ENCODE measurements around the gene ETV7. TPM values are rescaled to one million over a fixed set of nuclear protein-coding genes. Genes with fewer than 3 reads are reported as not detected.
"Not testable (repeated sequence)": the region's sequence is repeated elsewhere in the genome, so short reads cannot be mapped to it uniquely, and the experiment has no call there.

Gene ETV7
- total RNA-seq, 1 donor from 2014 or later: not detected

GRCh38 chr6:36370638-36371037, 16.8 kb downstream of the ETV7 start:
- no peaks in the 10 kb centered on the region for H3K9me3 Mint-ChIP-seq
- DNase-seq (ENCODE audit: low read depth, low spot score): no peak
- no peak overlapping the region for H3K4me3 Mint-ChIP-seq
- no peak overlapping the region for H3K27ac Mint-ChIP-seq (ENCODE audit: unreplicated experiment)
- no peaks in the 10 kb centered on the region for H3K4me1 Mint-ChIP-seq
- H3K27me3 Mint-ChIP-seq (ENCODE audit: low read depth): no peaks in the 10 kb centered on the region
- H3K36me3 Mint-ChIP-seq (ENCODE audit: low read depth): no peaks in the 10 kb centered on the region
- TF ChIP-seq CTCF (conservative IDR thresholded peaks at IDR 0.05): no peak

GRCh38 chr6:36368921-36369865, 18.3 kb downstream of the ETV7 start:
- TF ChIP-seq CTCF (conservative IDR thresholded peaks at IDR 0.05): no peak
- H3K27ac Mint-ChIP-seq (ENCODE audit: unreplicated experiment): no peak overlapping the region
- no peaks in the 10 kb centered on the region for H3K27me3 Mint-ChIP-seq (ENCODE audit: low read depth)
- no peaks in the 10 kb centered on the region for H3K36me3 Mint-ChIP-seq (ENCODE audit: low read depth)
- no peak for DNase-seq (ENCODE audit: low read depth, low spot score)
- no peaks in the 10 kb centered on the region for H3K4me1 Mint-ChIP-seq
- H3K9me3 Mint-ChIP-seq: no peaks in the 10 kb centered on the region
- no peak overlapping the region for H3K4me3 Mint-ChIP-seq

GRCh38 chr6:36368421-36368820, 19.0 kb downstream of the ETV7 start:
- no peaks in the 10 kb centered on the region for H3K36me3 Mint-ChIP-seq (ENCODE audit: low read depth)
- H3K4me1 Mint-ChIP-seq: no peaks in the 10 kb centered on the region
- no peak overlapping the region for H3K27ac Mint-ChIP-seq (ENCODE audit: unreplicated experiment)
- DNase-seq (ENCODE audit: low read depth, low spot score): no peak
- no peak for TF ChIP-seq CTCF (conservative IDR thresholded peaks at IDR 0.05)
- no peak overlapping the region for H3K4me3 Mint-ChIP-seq
- no peaks in the 10 kb centered on the region for H3K9me3 Mint-ChIP-seq
- H3K27me3 Mint-ChIP-seq (ENCODE audit: low read depth): no peaks in the 10 kb centered on the region

- H3K36me3 Mint-ChIP-seq (ENCODE audit: low read depth): no peaks in the 10 kb centered on the region
- H3K27me3 Mint-ChIP-seq (ENCODE audit: low read depth): no peaks in the 10 kb centered on the region
- no peak for TF ChIP-seq CTCF (conservative IDR thresholded peaks at IDR 0.05)
- H3K4me1 Mint-ChIP-seq: peaks cover 3% of the 10 kb centered on the region
- no peak for DNase-seq (ENCODE audit: low read depth, low spot score)
- no peak overlapping the region for H3K4me3 Mint-ChIP-seq
- H3K27ac Mint-ChIP-seq (ENCODE audit: unreplicated experiment): no peak overlapping the region
- no peaks in the 10 kb centered on the region for H3K9me3 Mint-ChIP-seq
Measured at GRCh38 chr6:36367743-36368142, 19.7 kb downstream of the ETV7 start.

- no peaks in the 10 kb centered on the region for H3K36me3 Mint-ChIP-seq (ENCODE audit: low read depth)
- H3K27me3 Mint-ChIP-seq (ENCODE audit: low read depth): no peaks in the 10 kb centered on the region
- no peak for DNase-seq (ENCODE audit: low read depth, low spot score)
- H3K4me3 Mint-ChIP-seq: no peak overlapping the region
- no peak overlapping the region for H3K27ac Mint-ChIP-seq (ENCODE audit: unreplicated experiment)
- no peaks in the 10 kb centered on the region for H3K9me3 Mint-ChIP-seq
- peaks cover 9% of the 10 kb centered on the region for H3K4me1 Mint-ChIP-seq
- TF ChIP-seq CTCF (conservative IDR thresholded peaks at IDR 0.05): no peak
Measured at GRCh38 chr6:36364669-36365479, 22.6 kb downstream of the ETV7 start.

GRCh38 chr6:36364061-36364635, 23.3 kb downstream of the ETV7 start:
- not testable (repeated sequence) for H3K9me3 Mint-ChIP-seq; H3K36me3 Mint-ChIP-seq (ENCODE audit: low read depth); H3K27ac Mint-ChIP-seq (ENCODE audit: unreplicated experiment); H3K27me3 Mint-ChIP-seq (ENCODE audit: low read depth); H3K4me3 Mint-ChIP-seq; DNase-seq (ENCODE audit: low read depth, low spot score)
- peaks cover 13% of the 10 kb centered on the region for H3K4me1 Mint-ChIP-seq

GRCh38 chr6:36363371-36363752, 24.1 kb downstream of the ETV7 start:
- peak overlapping the region; percentile 79 for H3K27ac Mint-ChIP-seq (ENCODE audit: unreplicated experiment)
- DNase-seq (ENCODE audit: low read depth, low spot score); H3K4me3 Mint-ChIP-seq; H3K9me3 Mint-ChIP-seq; H3K27me3 Mint-ChIP-seq (ENCODE audit: low read depth); H3K36me3 Mint-ChIP-seq (ENCODE audit: low read depth): not testable (repeated sequence)
- peaks cover 19% of the 10 kb centered on the region for H3K4me1 Mint-ChIP-seq

All from neural crest cell (in vitro differentiated cells).